Effector memory CD4-positive, alpha-beta T cell (primary cell): ENCODE results near the gene HTRA1.

Experiments
- DNase-seq, 3 donors: peaks; one replicate each; pipeline ENCODE4 v3.0.0-alpha.2; 2020
- H3K27ac ChIP-seq: 2 replicates; pipeline ENCODE4 v1.7.0; 2013; ENCODE audit warnings: mild to moderate bottlenecking, low read length, moderate library complexity; ENCODE audit not compliant: insufficient read depth, poor library complexity, severe bottlenecking
- H3K27me3 ChIP-seq: replicated peaks from 2 replicates; pipeline ENCODE4 v1.7.0; 2013; ENCODE audit warnings: mild to moderate bottlenecking, low read length; ENCODE audit not compliant: insufficient read depth, control insufficient read depth, poor library complexity, severe bottlenecking
- H3K36me3 ChIP-seq: 2 replicates; pipeline ENCODE4 v1.7.0; 2013; ENCODE audit warnings: mild to moderate bottlenecking, low read length, moderate library complexity; ENCODE audit not compliant: control insufficient read depth, insufficient read depth
- H3K4me1 ChIP-seq: 2 replicates; pipeline ENCODE4 v1.7.0; 2013; ENCODE audit warnings: low read length, mild to moderate bottlenecking; ENCODE audit not compliant: control insufficient read depth, insufficient read depth, poor library complexity, severe bottlenecking
- H3K4me3 ChIP-seq: 2 replicates; pipeline ENCODE4 v1.7.0; 2013; ENCODE audit warnings: low read length, low read depth, mild to moderate bottlenecking; ENCODE audit not compliant: insufficient read depth, poor library complexity, severe bottlenecking
- H3K9me3 ChIP-seq: 2 replicates; pipeline ENCODE4 v1.7.0; 2013; ENCODE audit warnings: mild to moderate bottlenecking, low read length, moderate library complexity; ENCODE audit not compliant: control insufficient read depth

HTRA1 gene

DNA sequence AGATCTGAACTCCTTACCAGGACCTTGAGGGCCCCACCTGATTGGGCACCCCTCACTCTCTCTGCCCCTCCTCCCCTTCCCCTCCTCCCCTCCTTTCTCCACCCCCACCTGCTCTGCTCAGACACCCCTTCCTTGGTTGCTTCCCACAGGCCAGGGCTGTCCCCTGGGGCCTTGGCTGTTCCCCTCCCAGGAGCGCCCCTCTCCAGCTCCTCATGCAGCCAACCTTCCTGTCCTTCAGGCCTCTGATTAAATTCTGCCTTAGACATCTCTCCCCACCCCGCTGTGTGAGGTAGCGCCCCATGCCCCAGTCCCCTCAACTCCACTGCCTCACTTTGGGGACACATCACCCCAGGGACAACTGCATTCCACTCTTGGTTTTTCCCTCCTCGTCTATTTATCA is 32.4 kb downstream of the HTRA1 start:
- Histone ChIP-seq H3K9me3 (no peaks in the 10 kb centered on the region), H3K4me1 (peaks cover 10% of the 10 kb centered on the region), H3K27me3 (no peaks in the 10 kb centered on the region), H3K27ac (no peak overlapping the region), H3K36me3 (no peaks in the 10 kb centered on the region), H3K4me3 (no peak overlapping the region)
- no peak for DNase-seq

DNA sequence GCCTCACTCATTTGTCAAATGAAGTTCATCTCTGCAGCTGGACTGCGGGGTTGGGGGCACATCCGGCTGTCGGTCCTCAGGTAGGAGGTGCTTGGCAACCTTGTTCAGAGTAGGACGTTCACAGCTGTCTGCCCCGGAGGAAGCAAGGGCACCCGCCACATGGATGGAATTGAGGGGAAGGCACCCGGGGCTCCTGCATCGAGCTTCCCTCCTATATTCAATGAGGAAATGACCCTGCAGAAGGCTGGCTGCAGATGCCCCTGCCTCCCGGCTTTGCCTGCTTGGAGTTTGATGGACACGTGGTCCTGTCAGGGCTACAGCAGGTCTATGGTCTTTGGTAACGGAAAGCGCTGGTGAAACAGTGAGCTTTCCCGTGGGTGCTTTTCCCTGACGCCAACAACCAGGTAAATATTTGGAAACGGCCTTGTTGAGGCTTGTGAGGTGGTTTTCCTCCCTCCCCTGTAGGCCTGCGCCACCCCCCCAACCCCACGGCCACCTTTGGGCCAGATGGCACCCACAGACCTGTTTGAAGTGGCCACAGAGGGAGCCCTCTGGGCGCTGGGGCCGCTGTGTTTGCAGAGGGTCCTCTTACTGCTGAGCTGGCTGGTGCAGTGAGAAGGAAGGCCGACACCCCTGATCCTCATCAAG is 32.9 kb downstream of the HTRA1 start:
- peaks cover 10% of the 10 kb centered on the region for H3K4me1 ChIP-seq
- H3K4me3 ChIP-seq: no peak overlapping the region
- no peaks in the 10 kb centered on the region for H3K9me3 ChIP-seq
- no peaks in the 10 kb centered on the region for H3K27me3 ChIP-seq
- no peak overlapping the region for H3K27ac ChIP-seq
- no peaks in the 10 kb centered on the region for H3K36me3 ChIP-seq
- no peak for DNase-seq

DNA sequence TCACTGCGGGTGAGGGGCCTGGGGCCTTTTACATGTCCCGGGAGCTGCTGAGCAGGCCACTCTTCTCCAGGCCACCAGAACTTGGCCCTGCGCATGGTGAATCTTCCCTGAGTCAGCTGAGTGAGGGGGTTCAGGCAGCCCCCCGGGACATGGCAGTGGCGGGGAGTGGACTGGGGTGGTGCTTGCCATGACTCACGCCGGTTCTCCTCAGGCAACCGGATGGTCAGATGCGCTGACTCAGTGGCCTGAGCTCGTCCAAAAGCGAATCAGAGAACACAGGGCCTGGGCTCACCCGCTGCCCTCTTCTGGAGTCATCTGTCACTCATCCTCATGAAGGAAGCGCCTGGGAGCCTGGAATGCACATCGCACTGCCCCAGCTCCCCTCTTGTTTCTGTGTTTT is 33.5 kb downstream of the HTRA1 start:
- Histone ChIP-seq H3K4me3 (no peak overlapping the region), H3K27me3 (no peaks in the 10 kb centered on the region), H3K36me3 (no peaks in the 10 kb centered on the region), H3K9me3 (no peaks in the 10 kb centered on the region), H3K4me1 (peaks cover 10% of the 10 kb centered on the region), H3K27ac (no peak overlapping the region)
- no peak for DNase-seq

DNA sequence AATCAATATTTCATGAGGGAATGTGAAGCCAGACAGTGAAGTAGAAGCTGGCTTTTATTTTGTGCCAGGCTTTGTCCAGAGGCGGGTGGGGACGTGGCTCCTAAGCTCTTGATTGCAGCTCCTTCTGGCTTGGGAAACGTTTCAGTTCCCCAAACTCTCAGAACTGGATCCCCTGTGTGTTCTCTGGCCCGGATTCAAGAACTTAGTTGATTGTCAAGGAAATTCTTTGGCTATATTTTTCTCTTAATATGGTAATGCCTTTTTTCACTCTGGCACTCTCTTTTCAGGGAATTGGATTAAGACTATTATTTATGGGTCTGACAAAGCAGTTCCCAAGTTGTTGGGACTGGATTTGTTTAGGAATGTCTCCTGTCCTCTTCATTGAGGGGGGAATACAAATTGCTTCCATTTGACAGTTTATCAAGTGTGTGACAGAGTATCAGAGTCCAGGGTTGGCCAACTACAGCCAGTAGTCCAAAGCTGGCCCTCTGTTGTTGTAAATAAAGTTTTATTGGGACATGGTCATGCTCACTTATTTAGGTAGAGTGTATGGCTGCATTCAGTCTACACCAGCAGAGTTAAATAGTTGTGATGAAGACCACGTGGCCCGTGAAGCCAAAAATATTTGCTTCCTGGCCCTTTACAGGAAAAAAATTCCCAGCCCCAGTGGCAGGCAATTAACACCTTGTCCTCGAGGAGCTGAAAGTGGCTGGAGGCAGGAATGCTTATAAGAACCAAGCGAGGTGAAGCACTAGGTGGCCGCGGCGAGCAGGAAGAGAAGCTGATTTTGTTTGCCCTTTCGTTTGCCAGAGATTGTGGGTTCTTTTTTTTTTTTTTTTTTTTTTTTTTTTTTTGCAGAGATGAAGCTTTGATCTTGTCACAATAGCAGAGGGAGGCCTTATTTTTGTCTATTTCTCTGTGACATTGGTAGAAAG is 34.3 kb downstream of the HTRA1 start:
- H3K36me3 ChIP-seq: no peaks in the 10 kb centered on the region
- DNase-seq: no peak
- no peaks in the 10 kb centered on the region for H3K9me3 ChIP-seq
- no peaks in the 10 kb centered on the region for H3K27me3 ChIP-seq
- H3K27ac ChIP-seq: no peak overlapping the region
- no peak overlapping the region for H3K4me3 ChIP-seq
- peaks cover 10% of the 10 kb centered on the region for H3K4me1 ChIP-seq

DNA sequence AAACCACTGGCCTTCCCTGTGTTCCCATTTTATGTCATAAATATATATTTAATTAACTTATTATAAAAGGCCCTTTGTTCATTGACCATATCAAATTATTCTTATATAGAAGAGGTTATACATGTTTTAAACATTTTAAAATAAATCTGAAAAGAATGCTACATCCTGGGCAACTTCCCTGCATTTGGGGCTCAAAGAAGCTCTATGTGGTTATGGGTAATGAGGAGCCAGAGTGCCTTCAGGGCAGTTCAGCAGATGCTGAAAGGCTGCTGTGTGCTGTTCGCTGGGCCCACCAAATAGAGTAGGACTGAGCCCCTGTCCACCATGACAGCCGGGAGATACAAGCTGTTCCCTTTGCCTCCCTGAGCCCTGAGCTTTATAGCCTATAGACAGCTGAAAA is 35.9 kb downstream of the HTRA1 start:
- no peaks in the 10 kb centered on the region for H3K9me3 ChIP-seq
- H3K4me1 ChIP-seq: peaks cover 4% of the 10 kb centered on the region
- H3K27me3 ChIP-seq: no peaks in the 10 kb centered on the region
- H3K36me3 ChIP-seq: no peaks in the 10 kb centered on the region
- H3K4me3 ChIP-seq: no peak overlapping the region
- DNase-seq: no peak
- H3K27ac ChIP-seq: no peak overlapping the region

DNA sequence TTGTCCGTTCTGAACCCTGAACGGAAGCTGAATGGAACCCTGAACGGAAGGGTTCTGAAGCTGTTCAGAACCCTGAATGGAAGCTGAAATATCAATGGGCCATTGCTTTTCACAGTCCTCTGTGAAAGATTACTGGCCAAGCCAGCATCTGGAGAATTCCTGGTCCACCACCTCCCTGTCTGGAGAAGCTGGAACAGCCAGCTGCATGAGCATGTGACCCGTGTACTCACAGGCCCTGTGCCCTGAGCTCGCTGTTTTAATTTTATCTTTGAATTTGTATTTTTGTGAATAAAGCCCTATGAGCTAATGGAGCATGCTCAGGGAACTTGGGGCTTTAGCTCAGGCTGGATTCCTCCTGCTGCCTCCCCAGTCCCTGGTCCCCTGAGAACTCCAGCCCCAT is 37.2 kb downstream of the HTRA1 start:
- DNase-seq: no peak
- Histone ChIP-seq H3K27me3 (no peaks in the 10 kb centered on the region), H3K27ac (no peak overlapping the region), H3K4me1 (peaks cover 4% of the 10 kb centered on the region), H3K36me3 (no peaks in the 10 kb centered on the region), H3K9me3 (no peaks in the 10 kb centered on the region), H3K4me3 (no peak overlapping the region)

DNA sequence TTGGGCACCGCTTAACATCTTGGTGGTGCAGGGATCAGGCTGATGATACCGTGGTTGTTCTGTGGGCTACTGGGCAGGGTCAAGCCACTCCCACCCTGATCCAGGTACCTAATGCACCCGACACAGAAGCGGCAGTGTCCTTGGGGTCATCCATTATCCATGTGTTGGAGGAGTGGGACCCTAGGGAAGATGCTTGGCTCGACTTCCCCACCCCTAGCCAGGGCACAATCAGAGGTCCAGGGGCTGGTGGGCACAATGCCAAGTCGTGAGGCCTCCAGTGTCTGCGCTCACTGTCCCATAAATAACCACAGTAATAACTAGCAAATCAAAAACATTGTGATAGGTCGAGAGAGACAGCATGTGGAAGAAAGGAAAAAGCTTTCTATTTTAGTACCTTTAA is 37.7 kb downstream of the HTRA1 start:
- Histone ChIP-seq H3K36me3 (no peaks in the 10 kb centered on the region), H3K27ac (no peak overlapping the region), H3K9me3 (no peaks in the 10 kb centered on the region), H3K4me1 (peaks cover 4% of the 10 kb centered on the region), H3K4me3 (no peak overlapping the region), H3K27me3 (no peaks in the 10 kb centered on the region)
- no peak for DNase-seq

DNA sequence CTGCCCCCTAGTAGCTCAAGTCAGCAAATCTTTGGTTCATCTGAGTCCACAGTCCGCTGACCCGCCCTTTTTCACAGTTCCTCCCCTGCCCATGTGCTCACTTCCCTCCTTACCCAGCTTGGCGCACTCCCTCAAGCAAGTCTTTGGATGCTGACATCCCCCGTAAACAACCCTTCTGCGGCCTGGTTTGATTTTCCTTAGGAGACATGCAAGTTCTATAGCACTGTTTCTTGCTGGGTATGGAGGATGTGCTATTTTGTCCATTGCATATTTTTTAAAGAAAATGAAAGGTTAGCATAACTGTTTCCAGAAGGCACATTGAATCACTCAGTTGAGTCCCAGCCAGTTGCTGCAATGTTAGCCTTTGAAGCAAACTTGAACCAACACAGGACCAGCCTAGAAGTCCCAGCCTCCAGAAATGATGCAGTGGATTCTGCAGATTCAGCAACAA is 38.2 kb downstream of the HTRA1 start:
- no peak overlapping the region for H3K4me3 ChIP-seq
- no peaks in the 10 kb centered on the region for H3K36me3 ChIP-seq
- peaks cover 4% of the 10 kb centered on the region for H3K4me1 ChIP-seq
- DNase-seq: no peak
- no peaks in the 10 kb centered on the region for H3K9me3 ChIP-seq
- H3K27me3 ChIP-seq: no peaks in the 10 kb centered on the region
- H3K27ac ChIP-seq: no peak overlapping the region

DNA sequence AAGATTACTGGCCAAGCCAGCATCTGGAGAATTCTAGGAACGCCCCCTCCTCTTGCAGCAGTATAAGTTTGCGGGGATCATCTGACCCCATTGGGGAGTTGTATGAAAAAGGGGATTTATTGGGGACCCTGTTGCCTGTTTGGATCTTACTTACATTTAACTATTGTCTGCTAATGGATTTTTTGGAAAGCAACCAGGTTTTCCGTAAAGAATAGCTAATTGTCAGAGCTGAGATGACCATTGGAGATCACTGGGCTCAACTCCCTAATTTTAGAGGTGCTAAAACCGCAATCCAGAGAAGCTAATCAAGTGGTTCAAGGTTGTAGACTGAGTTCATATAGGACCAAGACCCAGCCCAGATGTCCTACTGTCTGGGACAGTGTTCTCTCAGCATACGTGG is 38.8 kb downstream of the HTRA1 start:
- H3K4me3 ChIP-seq: no peak overlapping the region
- DNase-seq: no peak
- peaks cover 4% of the 10 kb centered on the region for H3K4me1 ChIP-seq

GRCh38 chr10:122500726-122501125 is 39.4 kb downstream of the HTRA1 start:
- DNase-seq: no peak
- no peak overlapping the region for H3K4me3 ChIP-seq
- H3K9me3 ChIP-seq: no peaks in the 10 kb centered on the region
- H3K4me1 ChIP-seq: peaks cover 2% of the 10 kb centered on the region
- H3K27me3 ChIP-seq: no peaks in the 10 kb centered on the region
- no peaks in the 10 kb centered on the region for H3K36me3 ChIP-seq
- no peak overlapping the region for H3K27ac ChIP-seq

More for the DNA sequence above, 38.8 kb downstream of the HTRA1 start:
- Histone ChIP-seq H3K9me3 (no peaks in the 10 kb centered on the region), H3K27ac (no peak overlapping the region), H3K27me3 (no peaks in the 10 kb centered on the region), H3K36me3 (no peaks in the 10 kb centered on the region)
